DND-41 (cell line): ENCODE results near the gene SLC39A11.

ENCODE experiments used
- CTCF ChIP-seq: IDR thresholded peaks from 2 replicates; pipeline ENCODE4 v1.5.1; 2012; ENCODE audit warnings: borderline replicate concordance, low read length, moderate library complexity, mild to moderate bottlenecking; ENCODE audit not compliant: poor library complexity, severe bottlenecking; ENCODE audit errors: extremely low read depth
- EZH2 ChIP-seq: IDR thresholded peaks from 3 replicates; pipeline ENCODE4 v1.6.1; 2012; ENCODE audit warnings: borderline replicate concordance, low read depth, mild to moderate bottlenecking, moderate library complexity, low read length, inconsistent platforms; ENCODE audit not compliant: severe bottlenecking

- no peak for TF ChIP-seq CTCF
- no peak for TF ChIP-seq EZH2
Observed at GRCh38 chr17:72618001-72618509, 474.4 kb downstream of the SLC39A11 start.
